Measurements from ENCODE around the gene IL17RD. TPM values are rescaled to one million over a fixed set of nuclear protein-coding genes. Genes with fewer than 3 reads are reported as not detected.

The IL17RD gene
- polyA plus RNA-seq, 3 donors: not detected

- Histone ChIP-seq H3K27me3 (ENCODE audit: control insufficient read depth in 2 of 2, insufficient read depth in 2 of 2, low read length in 2 of 2) (no peaks in the 10 kb centered on the region), H3K27ac (ENCODE audit: low read depth in 1 of 2, low read length in 2 of 2) (no peak overlapping the region), H3K36me3 (replicated peaks in 1 of 2; ENCODE audit: control insufficient read depth in 1 of 2, insufficient read depth in 2 of 2, low read length in 2 of 2) (no peaks in the 10 kb centered on the region), H3K9ac (ENCODE audit: insufficient read depth, low read length, poor library complexity, severe bottlenecking) (no peak overlapping the region), H3K79me2 (ENCODE audit: insufficient read depth, low read length) (no peaks in the 10 kb centered on the region), H3K9me3 (replicated peaks in 1 of 2; ENCODE audit: control insufficient read depth in 1 of 2, insufficient read depth in 1 of 2, low read length in 2 of 2) (no peaks in the 10 kb centered on the region), H3K4me1 (ENCODE audit: control insufficient read depth in 1 of 2, insufficient read depth in 2 of 2, low read length in 2 of 2) (no peaks in the 10 kb centered on the region), H2AFZ (ENCODE audit: insufficient read depth, low read depth, low read length, poor library complexity, severe bottlenecking) (no peak overlapping the region), H3K4me3 (replicated peaks in 1 of 3; ENCODE audit: low read depth in 2 of 3, low read length in 3 of 3) (no peak overlapping the region), H3K4me2 (replicated peaks; ENCODE audit: extremely low read depth, low read length, poor library complexity, severe bottlenecking) (no peak overlapping the region), H4K20me1 (ENCODE audit: insufficient read depth, low read length) (no peaks in the 10 kb centered on the region)
- Mint-ChIP-seq H3K27me3 (ENCODE audit: low read depth in 3 of 3) (peaks cover 1 to 7% (median 2%) of the 10 kb centered on the region in 3 donors), H3K4me3 (no peak overlapping the region), H3K36me3 (no peaks in the 10 kb centered on the region), H3K27ac (no peak overlapping the region), H3K4me1 (peaks cover 2% of the 10 kb centered on the region), H3K9me3 (no peaks in the 10 kb centered on the region)
- 100% methylated on average over 5 of the region's 8 CpGs for WGBS (ENCODE audit: insufficient coverage)
- TF ChIP-seq CTCF (IDR thresholded peaks at IDR 0.05): no peak
- intact Hi-C loops (cut with micrococcal nuclease): no loop called here
- DNase-seq: no peak
These were observed 56.5 kb downstream of the IL17RD start for GRCh38 chr3:57108684-57109083.

DNA sequence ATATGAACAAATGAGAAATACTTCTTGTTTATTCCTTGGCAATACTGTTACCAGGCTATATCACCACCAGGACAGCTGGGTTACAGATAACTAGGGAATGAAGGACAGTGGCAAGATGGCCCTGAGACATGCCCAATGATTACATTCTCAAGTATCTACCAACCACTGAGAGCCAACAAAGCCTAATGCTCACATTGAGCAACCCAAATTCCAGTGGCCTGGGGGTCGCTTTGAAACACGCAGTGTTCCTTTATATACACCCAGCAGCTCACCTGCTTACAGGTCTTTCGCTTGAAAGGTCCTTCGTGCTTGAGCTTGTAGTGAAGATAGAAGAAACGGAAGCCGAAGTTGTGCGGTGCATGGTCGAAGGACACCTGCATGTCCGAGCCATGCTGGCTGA lies 59.6 kb downstream of the IL17RD start:
- no peaks in the 10 kb centered on the region for H3K9me3 Mint-ChIP-seq
- intact Hi-C loops (cut with micrococcal nuclease): no loop called here

More for the DNA sequence above, 59.6 kb downstream of the IL17RD start:
- Histone ChIP-seq H2AFZ (ENCODE audit: insufficient read depth, low read depth, low read length, poor library complexity, severe bottlenecking) (no peak overlapping the region), H3K27me3 (ENCODE audit: control insufficient read depth in 2 of 2, insufficient read depth in 2 of 2, low read length in 2 of 2) (no peaks in the 10 kb centered on the region), H4K20me1 (ENCODE audit: insufficient read depth, low read length) (no peaks in the 10 kb centered on the region), H3K36me3 (replicated peaks in 1 of 2; ENCODE audit: control insufficient read depth in 1 of 2, insufficient read depth in 2 of 2, low read length in 2 of 2) (no peaks in the 10 kb centered on the region), H3K4me2 (replicated peaks; ENCODE audit: extremely low read depth, low read length, poor library complexity, severe bottlenecking) (no peak overlapping the region), H3K4me1 (ENCODE audit: control insufficient read depth in 1 of 2, insufficient read depth in 2 of 2, low read length in 2 of 2) (no peaks in the 10 kb centered on the region), H3K79me2 (ENCODE audit: insufficient read depth, low read length) (no peaks in the 10 kb centered on the region), H3K9me3 (replicated peaks in 1 of 2; ENCODE audit: control insufficient read depth in 1 of 2, insufficient read depth in 1 of 2, low read length in 2 of 2) (no peaks in the 10 kb centered on the region), H3K4me3 (replicated peaks in 1 of 3; ENCODE audit: low read depth in 2 of 3, low read length in 3 of 3) (no peak overlapping the region), H3K27ac (ENCODE audit: low read depth in 1 of 2, low read length in 2 of 2) (no peak overlapping the region), H3K9ac (ENCODE audit: insufficient read depth, low read length, poor library complexity, severe bottlenecking) (no peak overlapping the region)
- H3K4me3 Mint-ChIP-seq: no peak overlapping the region
- no peaks in the 10 kb centered on the region for H3K4me1 Mint-ChIP-seq
- no peak for DNase-seq
- no CpG with 5 or more reads among the region's 9 CpGs for WGBS (ENCODE audit: insufficient coverage)
- no peak for TF ChIP-seq CTCF (IDR thresholded peaks at IDR 0.05)
- peaks cover 0 to 2% (median 1%) of the 10 kb centered on the region in 3 donors for H3K27me3 Mint-ChIP-seq (ENCODE audit: low read depth in 3 of 3)
- no peaks in the 10 kb centered on the region for H3K36me3 Mint-ChIP-seq
- H3K27ac Mint-ChIP-seq: no peak overlapping the region

Data from CD14-positive monocyte (primary cell).